GM18520 (cell line): ENCODE data around the gene AKAP9.
"Not testable (repeated sequence)": the region's sequence is repeated elsewhere in the genome, so short reads cannot be mapped to it uniquely, and the experiment has no call there.

Experiments used
- ATAC-seq: cut with Tn5 transposase; IDR thresholded peaks from one replicate; pipeline ENCODE4 v1.9.1; 2021; ENCODE audit not compliant: unreplicated experiment

AKAP9 gene

DNA sequence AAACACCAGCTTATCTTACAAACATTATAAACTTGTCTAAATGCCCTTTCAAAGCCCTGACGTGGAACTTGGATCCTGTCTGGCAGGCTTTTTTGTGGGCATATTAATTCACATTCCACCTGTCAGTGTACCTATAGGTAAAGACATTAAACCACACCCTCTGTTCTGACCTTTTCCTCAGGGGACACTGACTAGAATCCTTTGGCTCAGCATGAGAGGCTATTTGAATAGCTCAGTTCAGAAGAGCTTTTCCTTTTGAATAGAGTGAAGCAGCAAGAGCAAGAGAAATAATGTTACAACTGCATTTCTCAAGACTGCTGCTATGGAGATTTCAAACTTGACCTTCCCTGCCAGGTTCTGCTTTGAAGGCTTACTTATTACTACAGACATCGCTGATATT is 116.7 kb downstream of the AKAP9 start:
- ATAC-seq, result no peak

DNA sequence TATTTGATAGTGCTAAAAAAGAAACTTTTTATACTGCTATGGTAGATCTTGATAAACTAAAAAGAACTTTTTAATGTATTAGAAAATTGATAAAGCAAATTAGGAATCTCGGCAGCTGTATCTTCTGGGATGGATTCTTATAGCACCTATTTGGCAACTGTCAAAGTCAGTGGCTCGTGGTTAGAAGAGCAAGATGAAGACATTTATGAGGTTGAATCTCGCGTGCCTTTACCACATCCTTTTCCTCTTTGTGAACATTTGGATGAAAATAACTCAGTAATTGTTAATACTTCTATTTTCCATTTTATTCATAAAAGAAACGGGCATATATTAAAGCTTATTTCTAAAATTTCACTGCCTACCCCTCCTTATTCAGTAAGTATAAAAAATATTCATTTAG is 117.4 kb downstream of the AKAP9 start:
- no peak for ATAC-seq

DNA sequence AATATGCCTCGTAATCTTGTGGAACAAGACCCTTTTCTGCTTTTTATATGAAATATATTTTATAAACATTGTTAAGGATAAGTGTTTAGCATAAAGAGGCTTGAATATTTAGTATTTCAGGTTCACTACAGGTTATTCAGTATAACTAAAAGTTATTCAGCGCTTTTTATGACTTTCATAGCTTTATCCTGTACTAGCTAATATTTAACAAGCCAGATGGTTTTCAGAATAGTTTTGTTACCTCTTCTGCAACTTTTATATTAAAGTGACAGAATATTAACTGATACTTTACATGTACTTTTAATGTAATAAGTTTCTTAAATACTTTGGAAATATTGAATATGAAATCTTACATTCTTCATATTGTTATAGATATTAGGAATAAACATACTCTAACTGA is 118.2 kb downstream of the AKAP9 start:
- ATAC-seq, result no peak

DNA sequence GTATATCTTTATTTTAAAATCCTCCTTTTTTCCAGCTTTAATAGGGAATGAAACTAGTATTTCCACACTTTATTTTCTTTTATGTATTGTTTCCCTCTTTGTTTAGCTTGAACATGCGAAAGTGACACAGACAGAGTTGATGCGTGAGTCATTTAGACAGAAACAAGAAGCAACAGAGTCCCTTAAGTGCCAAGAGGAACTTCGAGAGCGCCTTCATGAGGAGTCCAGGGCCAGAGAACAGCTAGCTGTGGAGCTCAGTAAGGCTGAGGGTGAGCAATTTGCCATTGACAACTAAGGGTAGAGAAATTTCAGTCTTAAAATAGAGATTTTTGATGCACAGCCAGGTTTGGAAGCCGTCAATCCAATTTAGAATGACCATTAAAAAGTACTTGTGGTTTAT is 120.5 kb downstream of the AKAP9 start:
- no peak for ATAC-seq

DNA sequence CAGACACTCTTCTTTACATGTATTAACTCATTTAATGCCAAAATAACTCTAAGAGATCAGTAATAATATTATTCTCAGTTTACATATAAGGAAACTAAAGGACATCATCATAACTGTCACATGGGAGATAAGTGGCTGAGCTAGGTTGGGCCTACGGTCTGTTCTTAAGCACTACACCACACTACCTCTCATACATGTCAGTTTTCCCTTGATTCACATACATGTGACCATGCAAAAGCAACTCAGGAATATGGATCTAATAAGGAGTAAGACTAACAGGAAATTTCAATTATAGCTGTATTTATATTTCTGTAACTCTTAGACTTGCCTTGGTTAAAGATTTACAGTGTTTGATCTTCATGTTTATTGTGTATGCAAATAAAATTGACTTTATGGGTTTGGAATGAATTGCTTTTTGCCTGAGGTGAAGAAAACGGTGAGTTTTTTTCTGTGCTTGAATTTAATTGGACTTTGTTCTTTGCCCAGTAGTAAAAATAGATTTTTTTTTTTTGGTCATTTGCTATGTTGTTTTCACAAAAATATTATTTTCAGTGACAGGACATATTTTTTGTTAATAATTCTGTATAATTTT is 123.9 kb downstream of the AKAP9 start:
- no peak for ATAC-seq

DNA sequence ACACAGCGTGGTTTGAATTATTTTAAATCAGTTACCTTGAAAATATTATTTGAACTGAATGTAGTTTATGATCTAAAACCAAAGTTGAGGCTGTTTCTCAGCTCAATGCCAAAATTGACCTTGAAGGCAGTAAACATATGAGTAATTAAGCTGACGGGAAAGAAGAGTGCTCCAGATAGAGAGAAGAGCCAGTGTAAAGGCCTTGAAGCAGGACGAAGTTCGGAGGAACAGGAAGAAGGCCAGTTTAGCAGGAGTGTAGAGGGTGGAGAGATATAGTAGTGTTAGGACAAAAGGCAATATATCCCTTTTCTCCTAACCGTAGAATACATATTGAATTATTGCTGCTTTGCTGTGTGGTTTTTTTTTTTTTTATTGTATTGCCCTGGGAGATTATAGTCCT is 130.4 kb downstream of the AKAP9 start:
- no peak for ATAC-seq

DNA sequence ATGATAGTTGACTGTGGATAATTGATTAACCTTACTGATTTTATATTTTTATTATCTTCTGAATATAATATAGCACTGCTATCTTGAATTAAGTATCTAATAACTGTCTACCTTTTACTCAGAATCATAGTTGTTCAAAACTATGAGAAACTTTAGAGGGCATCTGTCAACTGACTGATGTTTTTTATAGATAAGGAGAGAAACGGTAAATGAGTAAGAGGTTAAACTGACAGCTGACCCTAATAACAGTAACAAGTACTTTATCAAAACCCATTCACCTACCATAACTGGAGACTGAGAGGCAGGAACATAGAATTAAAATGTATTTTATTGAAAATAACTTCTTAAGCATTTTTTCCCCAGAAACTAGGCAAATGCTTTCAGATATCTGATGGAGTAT is 131.5 kb downstream of the AKAP9 start:
- ATAC-seq, result no peak

DNA sequence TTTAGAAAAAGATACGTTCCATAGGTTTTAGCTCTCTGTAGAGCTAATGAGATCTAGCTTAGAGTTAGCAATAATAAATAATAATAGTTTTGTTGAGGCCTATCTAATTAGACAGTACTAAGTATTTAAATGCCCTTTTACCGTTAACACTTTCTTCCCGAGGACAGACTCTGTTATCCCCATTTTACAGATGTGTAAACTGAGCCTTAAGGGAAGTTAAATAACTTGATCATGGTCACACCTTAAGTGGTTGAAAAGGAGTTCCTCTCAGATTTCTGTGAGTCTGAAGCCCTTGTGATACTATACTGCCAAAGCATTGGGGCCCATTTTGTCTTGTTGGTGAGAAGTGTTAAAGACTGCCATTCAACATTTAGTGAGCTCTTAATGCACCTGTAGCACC is 132.0 kb downstream of the AKAP9 start:
- ATAC-seq, result no peak

DNA sequence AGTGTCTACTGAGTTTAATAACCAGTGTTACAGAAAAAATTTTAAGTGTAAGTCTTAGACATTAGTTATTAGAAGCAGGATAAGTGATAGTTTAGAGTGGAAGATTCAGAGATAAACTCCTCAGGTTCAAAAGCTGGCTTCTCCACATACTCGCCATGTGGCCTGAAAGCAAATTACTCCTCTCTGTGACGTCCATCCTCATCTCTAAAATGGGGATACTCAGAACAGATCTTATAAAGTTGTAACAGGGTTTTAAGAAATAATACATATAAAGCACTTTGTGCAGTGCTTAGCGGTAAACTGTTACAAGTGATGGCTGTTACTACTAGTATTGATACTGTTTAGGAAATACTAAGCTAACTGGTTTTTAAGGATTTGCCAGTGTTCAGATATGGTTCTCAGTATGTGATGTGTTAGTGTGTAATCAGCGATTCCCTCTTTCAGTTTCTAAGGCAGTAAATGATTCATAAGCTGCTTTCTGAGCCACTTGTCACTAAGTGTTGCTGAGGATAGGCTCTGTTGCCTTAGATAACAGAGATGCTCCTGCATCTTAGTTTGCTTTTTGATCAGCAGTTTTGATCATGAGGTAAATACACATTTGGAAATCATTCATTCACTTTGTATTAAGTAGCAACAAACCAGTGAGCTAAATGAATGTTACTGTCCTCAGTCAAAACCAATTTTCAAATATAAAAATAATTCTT is 134.9 kb downstream of the AKAP9 start:
- ATAC-seq, result peak; percentile 95

DNA sequence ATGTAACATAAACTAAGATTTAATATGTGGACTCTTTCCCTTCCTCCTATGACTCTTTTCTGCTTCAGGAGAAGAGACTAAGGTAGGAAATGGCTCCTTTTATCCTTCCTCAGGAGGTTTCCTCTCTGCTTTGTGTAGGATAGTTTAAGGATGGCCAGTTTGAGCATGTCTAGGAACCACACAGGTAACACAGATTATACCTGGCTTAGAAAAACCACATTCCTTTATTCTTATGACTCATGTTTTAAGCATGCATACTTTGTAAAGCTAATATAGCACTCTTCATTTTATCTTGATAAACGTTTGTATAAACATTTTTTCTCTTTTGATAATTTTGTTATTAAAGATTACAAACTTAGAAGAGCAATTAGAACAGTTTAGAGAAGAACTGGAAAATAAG is 135.8 kb downstream of the AKAP9 start:
- ATAC-seq, result no peak

DNA sequence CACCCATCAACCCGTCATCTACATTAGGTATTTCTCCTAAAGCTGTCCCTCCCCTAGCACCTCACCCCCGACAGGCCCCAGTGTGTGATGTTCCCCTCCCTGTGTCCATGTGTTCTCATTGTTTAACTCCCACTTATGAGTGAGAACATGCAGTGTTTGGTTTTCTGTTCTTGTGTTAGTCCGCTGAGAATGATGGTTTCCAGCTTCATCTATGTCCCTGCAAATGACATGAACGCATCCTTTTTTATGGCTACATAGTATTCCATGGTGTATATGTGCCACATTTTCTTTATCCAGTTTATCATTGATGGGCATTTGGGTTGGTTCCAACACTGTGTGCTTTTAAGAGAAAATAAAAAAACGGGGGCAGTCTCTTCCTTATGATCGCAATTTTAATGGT is 143.3 kb downstream of the AKAP9 start:
- ATAC-seq, result not testable (repeated sequence)

DNA sequence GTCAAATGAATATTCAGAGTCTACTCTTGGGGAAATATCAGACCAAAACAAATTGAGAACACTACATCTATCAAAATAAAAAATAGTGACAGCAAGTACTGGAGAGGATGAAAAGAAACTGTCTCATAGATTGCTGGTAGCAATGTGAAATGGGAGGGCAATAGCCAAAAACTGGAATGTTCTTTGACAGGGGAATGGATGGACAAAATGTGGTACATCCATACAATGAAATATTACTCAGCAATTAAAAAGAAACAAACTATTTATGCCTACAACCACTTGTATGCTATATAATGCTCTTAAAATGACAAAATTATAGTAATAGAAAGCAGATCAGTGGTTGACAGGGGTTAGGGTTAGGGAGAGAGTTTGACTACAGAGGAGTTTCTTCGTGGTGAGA is 147.6 kb downstream of the AKAP9 start:
- ATAC-seq, result no peak

DNA sequence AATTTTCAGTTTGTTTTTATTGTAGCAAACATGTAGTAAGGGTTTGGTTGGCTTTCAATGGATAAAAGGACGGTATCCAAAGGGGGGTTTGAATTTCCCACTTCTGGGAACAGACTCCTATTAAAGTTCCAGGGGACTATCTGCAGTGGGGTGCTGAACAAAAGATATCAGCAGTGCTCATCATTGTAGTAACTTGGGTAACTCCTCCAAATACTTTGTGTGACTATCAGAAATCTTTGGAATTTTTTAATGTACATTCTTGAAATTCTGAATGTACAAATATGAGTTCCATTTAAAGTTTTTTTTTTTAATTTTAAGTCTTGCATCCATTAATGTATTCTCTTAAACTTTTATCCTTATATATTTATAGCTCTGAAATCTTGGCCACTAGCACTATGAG is 151.5 kb downstream of the AKAP9 start:
- no peak for ATAC-seq

DNA sequence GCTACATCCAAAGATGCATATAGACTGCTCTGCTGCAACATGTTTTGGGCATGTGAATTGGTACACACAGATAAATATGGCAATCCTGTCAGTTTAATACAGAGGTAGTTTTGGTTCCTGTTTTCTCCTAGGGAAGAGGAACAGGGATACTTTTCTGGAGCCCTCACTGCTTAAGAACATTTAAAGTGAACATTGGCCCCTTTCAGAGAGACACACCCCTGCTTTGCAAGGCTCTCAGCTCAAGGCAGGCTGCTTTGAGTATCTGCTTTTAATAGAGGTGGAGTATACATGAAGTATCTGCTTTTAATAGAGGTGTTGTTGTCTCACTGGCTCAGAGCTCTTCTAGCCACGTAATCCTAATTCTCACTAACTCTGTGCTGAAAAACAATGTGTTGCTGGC is 154.7 kb downstream of the AKAP9 start:
- no peak for ATAC-seq

DNA sequence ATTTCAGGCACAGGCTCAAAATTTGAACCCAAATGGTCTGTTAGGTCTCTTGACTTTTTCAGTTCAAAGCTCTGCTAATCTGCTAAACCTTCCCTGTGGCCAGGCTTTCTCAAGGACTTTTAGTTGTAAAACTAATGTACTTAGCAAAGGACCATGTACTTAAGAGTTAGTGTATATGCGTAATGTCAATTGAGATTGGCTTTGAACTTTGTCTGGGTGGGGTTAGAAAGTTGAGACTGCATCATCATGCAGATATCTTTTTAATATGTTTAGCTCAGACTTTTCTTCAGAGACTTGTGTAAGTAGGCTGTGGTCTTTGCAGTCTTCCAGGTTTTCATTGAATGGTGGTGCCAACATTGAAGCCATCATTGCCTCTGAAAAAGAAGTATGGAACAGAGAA is 159.9 kb downstream of the AKAP9 start:
- no peak for ATAC-seq

DNA sequence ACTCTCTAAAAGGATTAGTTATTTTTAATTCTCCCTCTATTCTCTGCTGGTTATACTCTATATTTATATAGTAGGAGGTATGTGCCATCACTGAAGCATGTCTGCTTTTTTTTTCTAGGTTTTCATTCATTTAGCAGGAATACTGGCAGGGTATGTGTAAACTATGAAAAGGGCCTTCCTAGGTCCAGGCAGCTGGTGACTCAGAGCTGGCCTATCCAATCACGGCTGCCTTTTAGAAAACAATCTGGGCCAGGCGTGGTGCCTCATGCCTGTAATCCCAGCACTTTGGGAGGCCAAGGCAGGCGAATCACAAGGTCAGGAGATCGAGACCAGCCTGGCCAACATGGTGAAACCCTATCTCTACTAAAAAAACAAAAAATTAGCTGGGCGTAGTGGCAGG is 162.2 kb downstream of the AKAP9 start:
- not testable (repeated sequence) for ATAC-seq

DNA sequence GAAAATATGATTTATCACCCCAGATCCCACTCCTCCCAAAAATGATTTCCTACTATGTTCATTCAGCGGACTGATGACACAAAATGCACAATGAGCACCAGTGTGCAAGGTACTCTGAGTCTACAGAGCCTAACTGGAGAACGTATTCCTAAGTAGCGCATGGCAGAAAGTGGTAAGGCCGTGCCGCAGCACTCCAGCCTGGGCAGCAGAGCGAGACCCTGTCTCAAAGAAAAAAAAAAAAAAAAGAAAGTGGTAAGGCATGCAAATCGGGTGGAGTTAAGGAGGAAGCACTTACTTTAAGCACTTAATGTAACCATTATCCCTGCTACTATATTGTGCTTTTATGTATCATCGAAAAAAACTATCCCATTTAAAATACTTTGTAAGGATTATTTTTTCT is 168.2 kb downstream of the AKAP9 start:
- ATAC-seq, result no peak

DNA sequence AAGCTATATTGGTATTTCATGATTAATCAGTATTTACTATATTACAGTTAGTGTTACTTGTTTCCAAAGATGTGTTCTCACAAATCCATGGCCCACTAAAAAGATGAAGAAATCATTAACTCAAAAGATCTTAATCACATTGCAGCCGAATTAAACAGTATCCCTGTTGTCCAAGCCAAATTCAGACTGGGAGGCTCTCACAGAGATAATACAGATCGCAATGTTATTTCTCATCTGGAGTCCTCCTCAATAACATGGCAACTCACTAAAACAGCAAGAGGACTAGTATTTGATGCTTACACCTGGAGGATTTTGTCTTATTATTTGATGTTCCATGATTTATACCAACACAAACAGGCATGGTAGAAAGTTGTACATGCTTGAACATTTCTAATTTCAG is 170.2 kb downstream of the AKAP9 start:
- no peak for ATAC-seq

DNA sequence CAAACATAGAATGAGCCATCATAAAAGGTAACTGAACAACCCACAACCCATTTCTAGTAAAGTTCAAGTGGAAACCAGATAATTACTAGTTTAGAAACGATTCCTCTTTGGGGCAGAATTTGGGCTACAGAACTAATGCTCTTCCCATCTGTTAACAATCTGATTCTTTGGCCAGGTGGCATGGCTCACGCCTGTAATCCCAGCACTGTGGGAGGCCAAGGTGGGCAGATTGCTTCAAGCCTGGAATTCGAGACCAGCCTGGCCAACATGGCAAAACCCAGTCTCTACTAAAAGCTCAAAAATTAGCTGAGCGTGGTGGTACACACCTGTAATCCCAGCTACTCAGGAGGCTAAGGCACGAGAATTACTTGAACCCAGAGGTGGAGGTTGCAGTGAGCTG is 175.2 kb downstream of the AKAP9 start:
- ATAC-seq, result no peak

DNA sequence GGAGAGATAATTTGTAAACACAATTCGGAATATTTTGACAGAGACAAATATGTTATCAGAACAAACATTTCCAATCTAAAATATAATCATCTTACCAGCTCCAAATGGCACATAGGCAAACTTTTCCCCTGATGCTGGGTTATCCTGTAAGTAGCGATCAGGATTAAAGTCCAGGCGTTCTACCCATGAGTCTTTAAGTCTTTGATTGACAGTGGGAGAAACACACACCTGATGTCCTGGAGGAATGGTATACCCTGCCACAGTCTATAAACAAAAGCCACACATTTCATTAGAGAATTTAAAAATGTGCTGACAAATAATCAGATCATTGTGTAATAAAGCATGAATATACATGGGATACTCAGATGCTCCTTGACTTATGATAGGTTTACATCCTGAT is 176.3 kb downstream of the AKAP9 start:
- ATAC-seq, result no peak

DNA sequence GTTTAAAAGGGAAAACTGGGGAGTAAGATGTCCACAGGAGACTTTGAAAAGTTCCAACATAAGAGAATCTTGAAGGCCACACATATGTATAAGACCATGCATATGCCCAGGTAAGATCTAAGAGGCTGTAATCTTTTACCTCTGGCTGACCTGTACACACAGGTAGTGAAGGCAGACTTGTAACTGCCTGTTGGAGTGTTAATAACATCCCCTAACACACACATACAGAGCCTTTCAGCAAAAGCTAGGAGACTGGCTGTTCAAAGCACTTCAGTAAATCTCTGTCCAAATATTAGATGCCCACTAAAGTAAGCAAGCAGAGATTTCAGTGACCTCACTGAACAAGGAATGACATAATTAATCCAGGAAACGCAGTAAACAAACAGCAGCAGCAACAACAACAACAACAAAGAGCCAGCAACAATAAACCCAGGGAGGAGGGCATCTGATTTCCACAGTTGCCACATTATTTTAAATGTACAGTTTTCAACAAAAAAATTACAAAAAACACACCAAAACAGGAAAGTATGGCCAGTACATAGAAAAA is 178.6 kb downstream of the AKAP9 start:
- no peak for ATAC-seq

DNA sequence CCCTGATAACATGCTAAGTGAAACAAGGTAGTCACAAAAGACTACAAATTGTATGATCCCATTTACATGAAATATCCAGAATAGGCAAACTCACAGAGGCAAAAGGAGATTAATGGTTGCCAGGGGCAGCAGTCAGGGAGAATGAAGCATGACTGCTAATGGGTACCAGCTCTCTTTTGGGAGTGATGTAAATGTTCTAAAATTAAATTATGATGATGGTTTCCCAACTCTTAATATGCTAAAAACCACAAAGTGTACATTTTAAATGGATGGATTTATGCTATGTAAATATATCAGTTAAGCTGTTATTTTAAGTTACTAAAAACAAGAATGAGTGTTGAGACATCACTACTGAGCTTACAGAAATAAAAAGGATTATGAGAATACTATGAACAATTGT is 181.0 kb downstream of the AKAP9 start:
- no peak for ATAC-seq

DNA sequence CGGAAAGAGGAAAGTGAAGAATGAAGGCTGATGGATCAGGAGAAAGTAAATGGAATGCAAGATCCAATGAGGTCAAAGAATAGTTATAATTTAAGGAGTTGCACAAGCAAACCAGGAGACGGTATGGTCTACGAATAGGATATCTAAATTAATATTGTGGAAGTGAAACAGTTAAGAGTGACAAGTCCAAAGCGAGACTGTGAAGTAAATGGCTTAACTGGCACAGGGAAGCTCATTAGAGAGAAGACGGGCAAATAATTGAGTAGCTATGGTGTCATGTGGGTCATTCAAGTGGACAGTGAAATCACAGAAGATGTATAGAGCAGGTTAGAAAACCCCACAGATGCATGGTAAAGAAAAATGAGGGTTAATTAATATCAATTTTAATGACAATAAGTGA is 190.4 kb downstream of the AKAP9 start:
- ATAC-seq, result no peak
